ENCODE results near the gene ZMIZ1.

Gene ZMIZ1

DNA sequence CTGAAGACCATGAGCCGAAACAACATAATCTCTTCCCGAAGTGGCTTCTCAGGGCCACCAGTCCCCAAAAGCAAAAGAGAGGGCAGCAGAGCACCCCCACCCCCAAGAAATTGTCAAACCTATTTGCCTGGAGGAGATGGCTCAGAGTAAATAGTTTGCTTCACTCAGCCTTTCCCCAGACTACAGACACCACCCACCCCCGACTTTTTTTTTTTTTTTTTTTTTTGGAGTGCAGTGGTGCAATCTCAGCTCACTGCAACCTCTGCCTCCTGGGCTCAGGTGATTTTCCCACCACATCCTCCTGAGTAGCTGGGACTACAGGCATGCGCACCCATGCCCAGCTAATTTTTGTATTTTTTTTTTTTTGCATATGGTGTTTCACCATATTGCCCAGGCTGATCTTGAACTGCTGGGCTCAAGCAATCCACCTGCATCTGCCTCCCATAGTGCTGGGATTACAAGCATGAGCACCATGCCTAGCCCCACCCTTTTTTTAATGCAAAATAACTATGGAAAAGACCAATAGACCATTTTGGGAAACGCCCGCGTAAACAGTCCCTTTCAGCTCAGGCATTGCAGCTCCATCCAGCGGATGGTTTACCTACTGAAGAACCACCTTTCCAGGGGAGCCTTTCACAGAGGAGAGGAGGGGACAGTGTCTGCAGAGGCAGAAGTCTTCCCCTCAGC lies 9.7 kb downstream of the ZMIZ1 start:
- H3K4me3 ChIP-seq (ENCODE audit: low read depth, low read length) = no peak overlapping the region
- no peak for DNase-seq (ENCODE audit: low read depth)
- TF ChIP-seq POLR2A (IDR thresholded peaks at IDR 0.05; ENCODE audit: extremely low read depth, insufficient read length) = no peak
- TF ChIP-seq, protein P1, sequence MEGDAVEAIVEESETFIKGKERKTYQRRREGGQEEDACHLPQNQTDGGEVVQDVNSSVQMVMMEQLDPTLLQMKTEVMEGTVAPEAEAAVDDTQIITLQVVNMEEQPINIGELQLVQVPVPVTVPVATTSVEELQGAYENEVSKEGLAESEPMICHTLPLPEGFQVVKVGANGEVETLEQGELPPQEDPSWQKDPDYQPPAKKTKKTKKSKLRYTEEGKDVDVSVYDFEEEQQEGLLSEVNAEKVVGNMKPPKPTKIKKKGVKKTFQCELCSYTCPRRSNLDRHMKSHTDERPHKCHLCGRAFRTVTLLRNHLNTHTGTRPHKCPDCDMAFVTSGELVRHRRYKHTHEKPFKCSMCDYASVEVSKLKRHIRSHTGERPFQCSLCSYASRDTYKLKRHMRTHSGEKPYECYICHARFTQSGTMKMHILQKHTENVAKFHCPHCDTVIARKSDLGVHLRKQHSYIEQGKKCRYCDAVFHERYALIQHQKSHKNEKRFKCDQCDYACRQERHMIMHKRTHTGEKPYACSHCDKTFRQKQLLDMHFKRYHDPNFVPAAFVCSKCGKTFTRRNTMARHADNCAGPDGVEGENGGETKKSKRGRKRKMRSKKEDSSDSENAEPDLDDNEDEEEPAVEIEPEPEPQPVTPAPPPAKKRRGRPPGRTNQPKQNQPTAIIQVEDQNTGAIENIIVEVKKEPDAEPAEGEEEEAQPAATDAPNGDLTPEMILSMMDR (IDR thresholded peaks at IDR 0.05; ENCODE audit: low read depth, low read length) = no peak
- no peak for TF ChIP-seq MYC (IDR thresholded peaks at IDR 0.05; ENCODE audit: low read depth, low read length)
- TF ChIP-seq, protein P2, sequence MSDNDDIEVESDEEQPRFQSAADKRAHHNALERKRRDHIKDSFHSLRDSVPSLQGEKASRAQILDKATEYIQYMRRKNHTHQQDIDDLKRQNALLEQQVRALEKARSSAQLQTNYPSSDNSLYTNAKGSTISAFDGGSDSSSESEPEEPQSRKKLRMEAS (IDR thresholded peaks at IDR 0.05; ENCODE audit: low read depth, low read length) = no peak

DNA sequence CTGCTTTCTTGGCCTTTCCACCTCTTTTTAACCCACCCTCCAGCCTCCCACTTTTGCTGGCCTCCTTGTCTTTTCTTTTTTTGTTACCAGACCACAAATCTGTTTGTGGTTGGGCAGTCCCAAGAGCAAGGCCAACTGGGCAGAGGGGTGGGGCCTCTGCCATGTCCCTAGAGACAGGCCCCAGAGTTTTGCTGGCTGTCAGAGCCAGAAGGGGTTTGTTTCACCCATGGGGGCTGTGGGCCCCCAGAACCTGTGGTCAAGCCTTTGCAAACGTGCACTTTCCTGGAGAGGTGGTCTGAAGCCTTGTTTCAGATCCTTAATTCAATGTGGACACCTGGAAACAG lies 10.3 kb downstream of the ZMIZ1 start:
- no peak overlapping the region for H3K4me3 ChIP-seq (ENCODE audit: low read depth, low read length)
- DNase-seq (ENCODE audit: low read depth) = peak; percentile 82
- TF ChIP-seq, protein P2 (IDR thresholded peaks at IDR 0.05; ENCODE audit: low read depth, low read length) = no peak
- TF ChIP-seq POLR2A (IDR thresholded peaks at IDR 0.05; ENCODE audit: extremely low read depth, insufficient read length) (no peak), MYC (IDR thresholded peaks at IDR 0.05; ENCODE audit: low read depth, low read length) (no peak)
- TF ChIP-seq, protein P1 (IDR thresholded peaks at IDR 0.05; ENCODE audit: low read depth, low read length) = no peak

DNA sequence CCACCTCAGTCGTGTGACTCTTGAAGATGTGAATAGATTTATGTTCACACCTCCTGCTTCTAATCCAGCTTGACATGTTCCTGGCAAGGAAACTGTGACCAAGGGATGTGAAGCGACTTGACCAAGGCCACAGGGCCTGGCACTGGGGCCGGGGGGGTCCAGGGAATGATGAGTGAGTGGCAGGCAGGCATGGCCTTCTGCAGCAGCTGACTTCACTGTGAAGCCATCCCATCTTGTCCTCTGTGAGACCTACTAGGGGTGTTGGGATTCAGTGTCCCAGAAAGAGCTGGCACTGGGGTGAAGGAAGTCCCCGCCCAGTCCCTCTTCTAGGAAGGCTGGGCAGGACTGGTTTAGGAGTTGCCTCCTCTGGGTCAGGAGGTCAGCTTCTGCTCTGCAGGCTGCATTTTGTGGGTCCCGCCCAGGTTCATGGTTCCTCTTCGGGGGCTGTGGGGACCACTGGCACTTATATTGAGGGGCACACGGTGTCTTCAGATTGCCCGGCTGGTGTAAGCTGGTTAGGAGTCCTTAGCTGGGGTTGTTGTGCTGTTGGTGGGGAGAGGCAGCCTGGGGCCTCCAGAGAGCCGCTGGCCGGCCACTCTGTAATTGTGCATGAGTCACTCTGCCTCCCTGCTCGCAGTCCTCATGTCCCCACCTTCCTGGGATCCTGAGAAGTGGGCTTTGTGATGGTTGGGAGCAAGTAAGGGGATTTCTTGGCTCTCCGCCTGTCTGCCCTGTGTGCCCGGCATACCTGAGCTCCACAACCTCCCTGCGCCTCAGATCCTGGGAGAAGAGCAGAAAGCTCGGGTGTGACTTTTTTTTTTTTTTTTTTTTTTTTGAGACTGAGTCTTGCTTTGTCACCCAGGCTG lies 11.0 kb downstream of the ZMIZ1 start:
- DNase-seq (ENCODE audit: low read depth) = peak; percentile 69
- TF ChIP-seq MYC (IDR thresholded peaks at IDR 0.05; ENCODE audit: low read depth, low read length) (no peak), POLR2A (IDR thresholded peaks at IDR 0.05; ENCODE audit: extremely low read depth, insufficient read length) (no peak)
- TF ChIP-seq, protein P2 (IDR thresholded peaks at IDR 0.05; ENCODE audit: low read depth, low read length) = no peak
- TF ChIP-seq, protein P1 (IDR thresholded peaks at IDR 0.05; ENCODE audit: low read depth, low read length) = no peak

DNA sequence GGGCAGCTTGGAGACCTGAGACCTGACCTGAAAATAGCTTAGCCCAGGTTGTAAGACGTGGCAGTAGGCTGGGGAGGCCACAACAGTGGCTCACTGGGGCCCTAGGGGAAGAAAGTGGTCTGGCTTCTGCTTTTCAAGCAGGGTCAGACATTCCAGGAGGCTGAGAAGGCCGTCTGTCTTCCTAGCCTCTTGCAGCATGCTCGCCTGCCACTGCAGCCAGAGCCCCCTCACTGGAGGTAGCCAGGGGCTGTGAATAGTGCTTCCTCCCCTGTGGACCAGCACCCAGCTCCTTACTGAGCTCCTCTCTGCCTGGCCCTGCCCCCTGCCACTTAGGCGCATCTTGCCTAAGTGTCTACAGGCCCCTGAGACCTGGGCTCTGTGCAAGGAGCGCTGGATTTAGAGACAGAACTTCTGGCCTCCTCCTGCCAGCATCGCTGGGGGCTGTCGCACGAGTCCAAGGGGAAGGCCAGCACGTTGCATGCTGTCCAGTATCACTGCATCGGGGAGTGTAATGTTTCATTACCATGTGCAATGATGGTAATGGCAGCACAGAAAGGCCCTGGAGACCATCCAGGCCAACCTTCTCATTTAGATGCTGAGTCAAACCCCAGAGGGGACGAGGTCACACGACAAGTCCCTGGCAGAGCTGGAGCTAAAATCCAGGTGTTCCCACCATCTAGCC lies 12.7 kb downstream of the ZMIZ1 start:
- TF ChIP-seq, protein P2 (IDR thresholded peaks at IDR 0.05; ENCODE audit: low read depth, low read length) = no peak
- TF ChIP-seq POLR2A (IDR thresholded peaks at IDR 0.05; ENCODE audit: extremely low read depth, insufficient read length) (no peak), MYC (IDR thresholded peaks at IDR 0.05; ENCODE audit: low read depth, low read length) (no peak)
- TF ChIP-seq, protein P1 (IDR thresholded peaks at IDR 0.05; ENCODE audit: low read depth, low read length) = no peak
- DNase-seq (ENCODE audit: low read depth) = peak; percentile 82
- no peak overlapping the region for H3K4me3 ChIP-seq (ENCODE audit: low read depth, low read length)

More for the DNA sequence above, 11.0 kb downstream of the ZMIZ1 start:
- no peak overlapping the region for H3K4me3 ChIP-seq (ENCODE audit: low read depth, low read length)

DNA sequence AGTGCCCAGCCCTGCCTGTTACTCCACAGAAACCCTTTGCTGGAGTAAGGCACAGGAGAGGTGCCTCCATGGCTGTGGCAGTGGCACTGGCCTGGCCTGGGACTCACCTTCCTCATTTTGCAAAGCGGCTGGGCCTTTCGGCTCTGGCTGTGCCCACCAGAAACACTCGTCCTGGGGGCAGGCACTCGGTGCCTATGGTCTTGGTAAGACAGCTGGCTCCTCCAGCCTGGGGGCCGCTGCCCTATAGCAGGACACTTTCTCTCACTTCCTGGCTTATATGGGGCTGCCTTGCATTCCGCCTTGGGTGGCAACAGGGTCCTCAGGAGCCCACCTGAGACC lies 13.2 kb downstream of the ZMIZ1 start:
- TF ChIP-seq, protein P1 (IDR thresholded peaks at IDR 0.05; ENCODE audit: low read depth, low read length) = no peak
- no peak for TF ChIP-seq POLR2A (IDR thresholded peaks at IDR 0.05; ENCODE audit: extremely low read depth, insufficient read length)
- TF ChIP-seq, protein P2 (IDR thresholded peaks at IDR 0.05; ENCODE audit: low read depth, low read length) = no peak
- no peak for TF ChIP-seq MYC (IDR thresholded peaks at IDR 0.05; ENCODE audit: low read depth, low read length)
- H3K4me3 ChIP-seq (ENCODE audit: low read depth, low read length) = no peak overlapping the region
- DNase-seq (ENCODE audit: low read depth) = no peak

All from NB4 (cell line).